Transverse colon (tissue), 4 donors: ENCODE measurements around the gene TMEM200A. TPM values are rescaled to one million over a fixed set of nuclear protein-coding genes. Genes with fewer than 3 reads are reported as not detected.
A peak's percentile ranks its signal among the peaks of the same experiment; 100 is the strongest.

Experiments used
- DNase-seq: peaks from one replicate; pipeline ENCODE4 v3.0.0-alpha.2; 2019
- H3K27ac ChIP-seq, 4 donors: fragments of 200-600 bp; sonication (generic); 2 replicates each; pipeline ENCODE4 v1.5.1; 2016 to 2018; ENCODE audit warnings: inconsistent platforms in 4 of 4
- H3K27me3 ChIP-seq: fragments of 200-600 bp; sonication (generic); 2 replicates; pipeline ENCODE4 v1.5.1; 2017; ENCODE audit warnings: inconsistent platforms
- H3K36me3 ChIP-seq, 4 donors: fragments of 200-600 bp; sonication (generic); 2 replicates each; pipeline ENCODE4 v1.5.1; 2017 to 2019; ENCODE audit warnings: inconsistent platforms in 4 of 4
- H3K4me1 ChIP-seq, 4 donors: fragments of 200-600 bp; sonication (generic); 2 replicates each; pipeline ENCODE4 v1.5.1; 2017 to 2020; ENCODE audit warnings: inconsistent platforms in 4 of 4
- H3K4me3 ChIP-seq, 4 donors: fragments of 200-600 bp; sonication (generic); 1 replicate in 1 of 4; 2 replicates in 3 of 4; pipeline versions ENCODE4 v1.5.1 to v1.6.1; 2017 to 2019; ENCODE audit warnings: inconsistent platforms in 4 of 4
- H3K9me3 ChIP-seq, 2 donors: fragments of 200-600 bp; sonication (generic); 2 replicates each; pipeline ENCODE4 v1.5.1; 2017 to 2019; ENCODE audit warnings: inconsistent platforms in 2 of 2
- CTCF ChIP-seq, 5 experiments: fragments of 200-600 bp in 3 of 5; fragments of 450-650 bp in 2 of 5; sonication (generic) in 3 of 5; IDR thresholded peaks; 1 replicate in 2 of 5; 2 replicates in 3 of 5; pipeline ENCODE4 v1.5.1; 2016 to 2017; ENCODE audit warnings: antibody characterized with exemption in 5 of 5, inconsistent platforms in 3 of 5, mild to moderate bottlenecking in 2 of 5, moderate library complexity in 1 of 5
- EP300 ChIP-seq: sonication (generic); formaldehyde crosslinking; IDR thresholded peaks from one replicate; pipeline ENCODE4 v1.6.1; 2017; ENCODE audit warnings: antibody characterized with exemption, low read depth
- POLR2A ChIP-seq: fragments of 450-650 bp; IDR thresholded peaks from one replicate; pipeline ENCODE4 v1.6.1; 2016; ENCODE audit warnings: antibody characterized with exemption, mild to moderate bottlenecking, moderate library complexity
- POLR2AphosphoS5 ChIP-seq, 3 donors: sonication (generic); formaldehyde crosslinking; IDR thresholded peaks; one replicate each; pipeline ENCODE4 v1.6.1; 2016; ENCODE audit warnings: antibody characterized with exemption in 3 of 3
- WGBS, 2 donors: methylation state at CpG; one replicate each; pipeline ENCODE4 v1.1.5; 2018; ENCODE audit warnings: low coverage in 1 of 2; 5-methylcytosine and 5-hydroxymethylcytosine counted together
- in situ Hi-C, 4 donors: fragments of 200-750 bp; cut with MboI; loops; one replicate each; pipeline versions ENCODE4 v1.15.0 to v1.15.1; 2017; ENCODE audit warnings: low sequenced_read_pairs in 3 of 4, low pct_ligation_motif_present in 1 of 4, low pct_unique_long_range_greater_than_20kb in 1 of 4
- intact Hi-C: fragments of 100-400 bp; cut with DNase I; formaldehyde crosslinking; loops from one replicate; pipeline ENCODE4 v1.15.1; 2023; ENCODE audit warnings: low total_unique reads
- total RNA-seq, 4 donors: library from RNA; depleted of rRNA; stranded (reverse); fragments of >200 nt; gene quantifications; one replicate each; pipeline ENCODE4 v1.1.0, GENCODE V29; 2016

Gene TMEM200A
- 10 to 100 TPM in 3 of 4 donors, under 1 TPM in 1; 0.20 to 19.5 (median 16.0) TPM for total RNA-seq

- in situ Hi-C loops (no loop called here), intact Hi-C loops (no loop called here)
- TF ChIP-seq CTCF (IDR thresholded peaks at IDR 0.05) (peak; percentile 62 to 76 (median 65)), POLR2A (no peak), POLR2AphosphoS5 (IDR thresholded peaks at IDR 0.05) (no peak), EP300 (no peak)
- peak; percentile 55 for DNase-seq
- Histone ChIP-seq H3K9me3 (no peaks in the 10 kb centered on the region), H3K36me3 (no peaks in the 10 kb centered on the region), H3K4me1 (peaks cover 0 to 18% (median 8%) of the 10 kb centered on the region in 4 donors), H3K27ac (peak within 1 kb of the TSS; percentile 61 to 73 (median 64)), H3K4me3 (peak within 1 kb of the TSS; percentile 23 to 70 (median 59)), H3K27me3 (peaks cover 12% of the 10 kb centered on the region)
- 5 to 30% methylated on average over 9 to 56 of the region's 84 CpGs for WGBS, 2 donors
Observed at GRCh38 chr6:130365166-130366106, at the start of gene TMEM200A. Gene TMEM200A, plus strand, starts transcription at chr6:130366017. Its CDS starts 74,406 bp downstream, at chr6:130440423.

- WGBS, 2 donors, result 80 to 98% methylated on average over 2 of the region's 2 CpGs
- DNase-seq, result no peak
- peaks cover 0 to 4% (median 0%) of the 10 kb centered on the region in 4 donors for H3K4me1 ChIP-seq
- H3K27me3 ChIP-seq, result no peaks in the 10 kb centered on the region
- H3K9me3 ChIP-seq, result no peaks in the 10 kb centered on the region
- H3K36me3 ChIP-seq, result no peaks in the 10 kb centered on the region
- no peak overlapping the region for H3K27ac ChIP-seq
- TF ChIP-seq POLR2AphosphoS5 (IDR thresholded peaks at IDR 0.05) (no peak), EP300 (no peak), POLR2A (no peak), CTCF (IDR thresholded peaks at IDR 0.05) (no peak)
- no peak overlapping the region for H3K4me3 ChIP-seq
- in situ Hi-C loops, result loop anchor here in 3 of 4 donors (5.0 to 25.0 kb wide), 4 partner anchors 366 to 541 kb away; no protein-coding TSS in a partner anchor
- intact Hi-C loops, result loop anchor here (5.0 kb wide), 1 partner anchor 551 kb away; no protein-coding TSS in a partner anchor
Observed at GRCh38 chr6:130320908-130321307, 44.9 kb upstream of the TMEM200A start.

GRCh38 chr6:130322673-130323268 lies 43.0 kb upstream of the TMEM200A start:
- H3K9me3 ChIP-seq, result no peaks in the 10 kb centered on the region
- no peaks in the 10 kb centered on the region for H3K36me3 ChIP-seq
- peak; percentile 43 for DNase-seq
- H3K27ac ChIP-seq, result no peak overlapping the region
- TF ChIP-seq CTCF (IDR thresholded peaks at IDR 0.05) (peak; percentile 83 to 87 (median 86)), POLR2A (no peak)
- 5 to 6% methylated on average over 3 of the region's 3 CpGs for WGBS, 2 donors
- intact Hi-C loops, result loop anchor here (5.0 kb wide), 1 partner anchor 550 kb away; no protein-coding TSS in a partner anchor
- peaks cover 0 to 4% (median 0%) of the 10 kb centered on the region in 4 donors for H3K4me1 ChIP-seq
- H3K4me3 ChIP-seq, result no peak overlapping the region
- in situ Hi-C loops, result loop anchor here in 3 of 4 donors (5.0 to 25.0 kb wide), 4 partner anchors 365 to 540 kb away; no protein-coding TSS in a partner anchor
- no peaks in the 10 kb centered on the region for H3K27me3 ChIP-seq

- TF ChIP-seq POLR2A (no peak), EP300 (no peak), POLR2AphosphoS5 (IDR thresholded peaks at IDR 0.05) (no peak), CTCF (IDR thresholded peaks at IDR 0.05) (no peak)
- H3K27me3 ChIP-seq, result no peaks in the 10 kb centered on the region
- H3K27ac ChIP-seq, result no peak overlapping the region
- in situ Hi-C loops (loop anchor here in 3 of 4 donors (5.0 to 25.0 kb wide), 4 partner anchors 363 to 538 kb away; no protein-coding TSS in a partner anchor), intact Hi-C loops (loop anchor here (2.0 to 5.0 kb wide), 2 partner anchors 50 to 548 kb away; no protein-coding TSS in a partner anchor)
- WGBS, 2 donors, result 62 to 64% methylated on average over 4 of the region's 4 CpGs
- no peaks in the 10 kb centered on the region for H3K36me3 ChIP-seq
- no peak for DNase-seq
- no peak overlapping the region for H3K4me3 ChIP-seq
- no peaks in the 10 kb centered on the region for H3K9me3 ChIP-seq
- H3K4me1 ChIP-seq, result peaks cover 0 to 4% (median 0%) of the 10 kb centered on the region in 4 donors
Observed at GRCh38 chr6:130324657-130325056, 41.2 kb upstream of the TMEM200A start.
